CD4-positive, alpha-beta T cell treated with Interleukin-12 subunit alpha and Interleukin-12 subunit beta, for 1 hour (primary cell): ENCODE results near the gene RACK1.

Experiments
- DNase-seq: peaks from one replicate; pipeline ENCODE4 v3.0.0-alpha.2; 2020

The RACK1 gene

GRCh38 chr5:181193656-181194055 is 50.0 kb downstream of the RACK1 start:
- no peak for DNase-seq

GRCh38 chr5:181192337-181193046 is 51.2 kb downstream of the RACK1 start:
- no peak for DNase-seq

GRCh38 chr5:181191526-181192336 is 52.0 kb downstream of the RACK1 start:
- DNase-seq, result peak; percentile 98

- DNase-seq, result peak; percentile 52
Measured at GRCh38 chr5:181190711-181191525, 52.8 kb downstream of the RACK1 start.

GRCh38 chr5:181189962-181190710 is 53.6 kb downstream of the RACK1 start:
- peak; percentile 42 for DNase-seq

- peak; percentile 69 for DNase-seq
Measured at GRCh38 chr5:181189363-181189961, 54.2 kb downstream of the RACK1 start.

- DNase-seq, result peak; percentile 87
Measured at GRCh38 chr5:181188700-181189362, 54.9 kb downstream of the RACK1 start.

- peak; percentile 61 for DNase-seq
Measured at GRCh38 chr5:181187500-181188213, 56.0 kb downstream of the RACK1 start.

- no peak for DNase-seq
Measured at GRCh38 chr5:181186986-181187499, 56.7 kb downstream of the RACK1 start.
